PC-9 (cell line): ENCODE results near the gene HBB. TPM values are rescaled to one million over a fixed set of nuclear protein-coding genes. Genes with fewer than 3 reads are reported as not detected.

Experiments used
- Bru-seq: library from RNA; stranded (reverse); fragments of 400-500 nt; gene quantifications from one replicate; lab custom pipeline; 2021; lab: Mats Ljungman, UMichigan
- BruChase-seq, 2 experiments: library from RNA; stranded (reverse); fragments of 400-500 nt; gene quantifications; one replicate each; lab custom pipeline; 2021; lab: Mats Ljungman, UMichigan
- BruUV-seq: library from RNA; stranded (reverse); fragments of 400-500 nt; replicated peaks from 2 replicates; lab custom pipeline; 2021; lab: Mats Ljungman, UMichigan
- CTCF ChIA-PET: fragments of 300-600 bp; sonication (Branson Sonifier 250); formaldehyde crosslinking; loops from one replicate; lab custom pipeline; 2022; ENCODE audit warnings: antibody characterized with exemption; lab: Charles Lee
- POLR2A ChIA-PET: fragments of 300-600 bp; sonication (Branson Sonifier 250); formaldehyde crosslinking; loops from one replicate; lab custom pipeline; 2022; ENCODE audit warnings: antibody characterized with exemption; ENCODE audit not compliant: unreplicated experiment; lab: Charles Lee
- DNase-seq, 2 experiments: peaks; one replicate each; pipeline versions ENCODE4 v3.0.0 to v3.0.0-alpha.2; 2015 to 2022; ENCODE audit warnings: mixed read lengths in 1 of 2
- H2AFZ ChIP-seq: fragments of 200-600 bp; sonication (generic); 2 replicates; pipeline ENCODE4 v1.8.1; 2017; ENCODE audit warnings: antibody characterized with exemption
- H3F3A ChIP-seq: fragments of 200-600 bp; sonication (generic); 2 replicates; pipeline ENCODE4 v1.8.1; 2017; ENCODE audit warnings: antibody characterized with exemption, mild to moderate bottlenecking, low read depth; ENCODE audit not compliant: insufficient read depth
- H3K27ac ChIP-seq: fragments of 200-600 bp; sonication (generic); 2 replicates; pipeline ENCODE4 v1.6.1; 2016; ENCODE audit warnings: mixed run types
- H3K27me3 ChIP-seq: fragments of 200-600 bp; sonication (generic); 2 replicates; pipeline ENCODE4 v1.6.1; 2016; ENCODE audit warnings: low read depth, mixed run types; ENCODE audit not compliant: insufficient read depth
- H3K36me3 ChIP-seq: fragments of 200-600 bp; sonication (generic); 2 replicates; pipeline ENCODE4 v1.6.1; 2016; ENCODE audit warnings: low read depth, mixed run types
- H3K4me1 ChIP-seq: fragments of 200-600 bp; sonication (generic); replicated peaks from 2 replicates; pipeline ENCODE4 v1.6.1; 2016; ENCODE audit warnings: mixed run types; ENCODE audit not compliant: insufficient read depth
- H3K4me2 ChIP-seq: fragments of 200-600 bp; sonication (generic); 2 replicates; pipeline ENCODE4 v1.6.1; 2017; ENCODE audit warnings: mixed run types
- H3K4me3 ChIP-seq: fragments of 200-600 bp; sonication (generic); 2 replicates; pipeline ENCODE4 v1.6.1; 2016; ENCODE audit warnings: mixed run types
- H3K79me2 ChIP-seq: fragments of 200-600 bp; sonication (generic); 2 replicates; pipeline ENCODE4 v1.6.1; 2017; ENCODE audit warnings: low read depth, mixed run types
- H3K9me2 ChIP-seq: fragments of 200-600 bp; sonication (generic); 2 replicates; pipeline ENCODE4 v1.8.1; 2017; ENCODE audit warnings: mild to moderate bottlenecking; ENCODE audit not compliant: insufficient read depth
- H3K9me3 ChIP-seq: fragments of 200-600 bp; sonication (generic); 2 replicates; pipeline ENCODE4 v1.8.1; 2016; ENCODE audit warnings: low read depth; ENCODE audit not compliant: insufficient read depth
- H4K20me1 ChIP-seq: fragments of 200-600 bp; sonication (generic); 2 replicates; pipeline ENCODE4 v1.8.1; 2017; ENCODE audit not compliant: insufficient read depth
- CTCF ChIP-seq: fragments of 200-600 bp; sonication (generic); conservative IDR thresholded peaks from 2 replicates; pipeline ENCODE4 v1.6.1; 2017; ENCODE audit warnings: mixed run types, antibody characterized with exemption, mild to moderate bottlenecking, moderate library complexity
- EZH2 ChIP-seq: fragments of 200-600 bp; sonication (generic); IDR thresholded peaks from 2 replicates; pipeline ENCODE4 v1.8.0; 2017; ENCODE audit warnings: antibody characterized with exemption, low read depth
- intact Hi-C: fragments of 100-400 bp; cut with micrococcal nuclease; formaldehyde crosslinking; loops from one replicate; pipeline ENCODE4 v1.10.0; 2022; ENCODE audit not compliant: unreplicated experiment
- long read RNA-seq: library from polyadenylated mRNA; stranded (forward); transcript quantifications from one replicate; pipeline ENCODE4 v2.0.0, GENCODE V29; 2022
- total RNA-seq: library from RNA; stranded (reverse); gene quantifications from 2 replicates; pipeline ENCODE4 v1.2.3, GENCODE V29; 2021

Gene HBB
- total RNA-seq = not detected in 2 replicates
- not detected for Bru-seq, nascent RNA
- not detected for BruChase-seq, experiment 1, labeled RNA remaining after a 2-hour chase
- BruChase-seq, experiment 2, labeled RNA remaining after a 6-hour chase = not detected
- long read RNA-seq = 0 reads

- no peaks in the 10 kb centered on the region for H3K79me2 ChIP-seq
- no peak for TF ChIP-seq CTCF
- TF ChIP-seq EZH2 = no peak
- intact Hi-C loops = no loop called here
- DNase-seq = no peak
- H3K4me1 ChIP-seq = no peaks in the 10 kb centered on the region
- H3K9me3 ChIP-seq = no peaks in the 10 kb centered on the region
- no peak within 1 kb of the TSS for H3K27ac ChIP-seq
- H3K36me3 ChIP-seq = no peaks in the 10 kb centered on the region
- POLR2A ChIA-PET = no interaction called here
- BruUV-seq = no TSS peak
- H3K27me3 ChIP-seq = no peaks in the 10 kb centered on the region
- no peaks in the 10 kb centered on the region for H3F3A ChIP-seq
- H3K4me3 ChIP-seq = no peak within 1 kb of the TSS
- no peak within 1 kb of the TSS for H2AFZ ChIP-seq
- no peaks in the 10 kb centered on the region for H4K20me1 ChIP-seq
- CTCF ChIA-PET = no interaction called here
- H3K9me2 ChIP-seq = no peaks in the 10 kb centered on the region
- H3K4me2 ChIP-seq = no peak within 1 kb of the TSS
Measured at GRCh38 chr11:5226732-5227310, at the start of gene HBB. HBB (minus strand) TSS chr11:5227071; CDS start chr11:5227021, 50 bp downstream.

- Histone ChIP-seq H3K27me3 (no peaks in the 10 kb centered on the region), H3K4me3 (no peak overlapping the region), H4K20me1 (no peaks in the 10 kb centered on the region), H2AFZ (no peak overlapping the region), H3K9me3 (no peaks in the 10 kb centered on the region), H3K79me2 (no peaks in the 10 kb centered on the region), H3K9me2 (no peaks in the 10 kb centered on the region), H3F3A (no peaks in the 10 kb centered on the region), H3K27ac (no peak overlapping the region), H3K36me3 (no peaks in the 10 kb centered on the region), H3K4me2 (no peak overlapping the region), H3K4me1 (peaks cover under 1% of the 10 kb centered on the region; the same call in 1 of the 2 replicates)
- intact Hi-C loops = no loop called here
- BruUV-seq = no TSS peak
- CTCF ChIA-PET = no interaction called here
- no peak for DNase-seq
- POLR2A ChIA-PET = no interaction called here
- TF ChIP-seq EZH2 = no peak
- no peak for TF ChIP-seq CTCF
Measured at GRCh38 chr11:5275369-5276110, 48.7 kb upstream of the HBB start.

- Histone ChIP-seq H4K20me1 (no peaks in the 10 kb centered on the region), H3K36me3 (no peaks in the 10 kb centered on the region), H3K4me1 (no peaks in the 10 kb centered on the region), H2AFZ (no peak overlapping the region; the same call in 1 of the 2 replicates), H3K9me2 (no peaks in the 10 kb centered on the region), H3F3A (no peaks in the 10 kb centered on the region), H3K79me2 (no peaks in the 10 kb centered on the region), H3K27ac (no peak overlapping the region), H3K9me3 (no peaks in the 10 kb centered on the region), H3K4me3 (no peak overlapping the region), H3K4me2 (no peak overlapping the region), H3K27me3 (no peaks in the 10 kb centered on the region)
- intact Hi-C loops = no loop called here
- CTCF ChIA-PET = no interaction called here
- TF ChIP-seq EZH2 (no peak), CTCF (no peak)
- POLR2A ChIA-PET = no interaction called here
- no peak for DNase-seq
- no TSS peak for BruUV-seq
Measured at GRCh38 chr11:5274395-5274794, 47.5 kb upstream of the HBB start.
